ENCODE results near the gene HYAL4.
"Not testable (repeated sequence)": the region's sequence is repeated elsewhere in the genome, so short reads cannot be mapped to it uniquely, and the experiment has no call there.

GRCh38 chr7:123851404-123851803 lies 6.4 kb downstream of the HYAL4 start:
- TF ChIP-seq CTCF, POLR2A (IDR thresholded peaks at IDR 0.05): not testable (repeated sequence)

All from uterus (tissue), 2 donors.